Heart left ventricle (tissue), 13 donors: Measurements from ENCODE around the gene GAB4.

Experiments
- POLR2A ChIP-seq, 2 donors: fragments of 450-650 bp; IDR thresholded peaks; one replicate each; pipeline ENCODE4 v1.6.1; 2017; ENCODE audit warnings: antibody characterized with exemption in 2 of 2, mild to moderate bottlenecking in 2 of 2, moderate library complexity in 2 of 2
- TF ChIP-seq, protein P1 (sequence below), 12 donors: fragments of 200-600 bp; sonication (generic) in 4 of 12; IDR thresholded peaks; one replicate each; pipeline versions ENCODE4 v1.5.0 to v1.8.0; 2018 to 2022; ENCODE audit warnings: antibody characterized with exemption in 12 of 12, mild to moderate bottlenecking in 5 of 12
- donor health status: ischemic (EF 13 %, LVEDD 7.1; RV severe dilation, severe dysfunction).
- donor health status: DM: no; HTN: yes; CAD: no.
- donor health status: DM: no; HTN: no; CAD: no.
- donor health status: ischemic (EF 25% LVEDD 6.9; RV normal size, moderate dysfunction).
- donor health status: ischemic (EF 25% LVEDD 5.7; RV mildly dilated, moderate dysfunction).
- donor health status: ischemic (EF 35%, LVEDD 5.7; RV mildly dilated, moderate dysfunction).
- donor health status: nonischemic (EF 11% LVEDD 7.7; RV severe dilation, severe dysfunction).
- donor health status: DM: yes; HTN: yes; CAD: no.
- donor health status: PGD.
- donor health status: ischemic (EF 29% LVEDD 5.4; RV normal size, mild dysfunction).
- donor health status: nonischemic (EF 23%, LVEDD 6.1; RV moderate dilation, normal function).

DNA sequence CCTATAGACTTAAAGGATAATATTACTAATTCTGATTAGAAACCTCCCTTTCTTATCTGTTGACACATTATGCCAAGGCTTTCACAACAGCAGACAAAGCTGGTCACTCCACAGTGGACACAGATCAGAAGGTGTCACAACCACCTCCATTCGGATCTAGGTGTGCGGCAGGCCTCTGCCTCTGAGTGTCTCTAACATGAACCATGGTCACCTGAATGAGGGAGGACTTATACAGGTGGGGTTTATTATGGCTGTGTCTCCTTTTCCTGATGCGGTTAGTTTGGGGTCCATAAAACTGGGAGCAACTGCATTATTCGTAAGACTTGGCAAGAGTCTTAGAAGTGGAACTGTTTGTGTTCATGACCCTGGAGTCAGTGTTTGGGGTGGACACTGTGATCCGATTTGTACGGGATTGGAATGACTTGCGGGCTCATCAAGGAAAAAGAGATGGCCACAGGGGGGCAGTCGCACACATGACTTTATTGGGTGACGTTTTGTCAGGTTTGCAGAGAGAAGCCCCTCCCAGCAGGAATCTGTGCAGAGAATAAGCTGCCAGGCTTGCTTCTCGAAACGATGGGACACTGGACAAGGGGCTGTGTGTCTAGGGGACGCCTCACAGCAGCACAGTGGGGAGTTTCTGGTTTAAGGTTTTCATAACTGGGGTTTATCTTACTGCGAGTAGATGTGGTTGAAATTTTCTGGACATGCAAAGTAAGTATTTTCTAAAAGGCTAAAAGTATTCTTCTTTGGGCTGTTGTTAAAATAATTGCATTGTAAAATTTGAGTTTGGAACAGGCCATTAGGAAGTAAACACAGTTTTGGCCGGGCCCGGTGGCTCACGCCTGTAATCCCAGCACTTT, 90.6 kb downstream of the GAB4 start:
- TF ChIP-seq, protein P1, sequence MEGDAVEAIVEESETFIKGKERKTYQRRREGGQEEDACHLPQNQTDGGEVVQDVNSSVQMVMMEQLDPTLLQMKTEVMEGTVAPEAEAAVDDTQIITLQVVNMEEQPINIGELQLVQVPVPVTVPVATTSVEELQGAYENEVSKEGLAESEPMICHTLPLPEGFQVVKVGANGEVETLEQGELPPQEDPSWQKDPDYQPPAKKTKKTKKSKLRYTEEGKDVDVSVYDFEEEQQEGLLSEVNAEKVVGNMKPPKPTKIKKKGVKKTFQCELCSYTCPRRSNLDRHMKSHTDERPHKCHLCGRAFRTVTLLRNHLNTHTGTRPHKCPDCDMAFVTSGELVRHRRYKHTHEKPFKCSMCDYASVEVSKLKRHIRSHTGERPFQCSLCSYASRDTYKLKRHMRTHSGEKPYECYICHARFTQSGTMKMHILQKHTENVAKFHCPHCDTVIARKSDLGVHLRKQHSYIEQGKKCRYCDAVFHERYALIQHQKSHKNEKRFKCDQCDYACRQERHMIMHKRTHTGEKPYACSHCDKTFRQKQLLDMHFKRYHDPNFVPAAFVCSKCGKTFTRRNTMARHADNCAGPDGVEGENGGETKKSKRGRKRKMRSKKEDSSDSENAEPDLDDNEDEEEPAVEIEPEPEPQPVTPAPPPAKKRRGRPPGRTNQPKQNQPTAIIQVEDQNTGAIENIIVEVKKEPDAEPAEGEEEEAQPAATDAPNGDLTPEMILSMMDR (IDR thresholded peaks at IDR 0.05) = peak; percentile 46 to 66 (median 52)
- no peak for TF ChIP-seq POLR2A (IDR thresholded peaks at IDR 0.05)
